Effector memory CD4-positive, alpha-beta T cell (primary cell): ENCODE measurements around the gene FSTL4.

Experiments used
- DNase-seq, 3 donors: peaks; one replicate each; pipeline ENCODE4 v3.0.0-alpha.2; 2020
- H3K27ac ChIP-seq: 2 replicates; pipeline ENCODE4 v1.7.0; 2013; ENCODE audit warnings: mild to moderate bottlenecking, low read length, moderate library complexity; ENCODE audit not compliant: insufficient read depth, poor library complexity, severe bottlenecking
- H3K27me3 ChIP-seq: replicated peaks from 2 replicates; pipeline ENCODE4 v1.7.0; 2013; ENCODE audit warnings: mild to moderate bottlenecking, low read length; ENCODE audit not compliant: insufficient read depth, control insufficient read depth, poor library complexity, severe bottlenecking
- H3K36me3 ChIP-seq: 2 replicates; pipeline ENCODE4 v1.7.0; 2013; ENCODE audit warnings: mild to moderate bottlenecking, low read length, moderate library complexity; ENCODE audit not compliant: control insufficient read depth, insufficient read depth
- H3K4me1 ChIP-seq: 2 replicates; pipeline ENCODE4 v1.7.0; 2013; ENCODE audit warnings: low read length, mild to moderate bottlenecking; ENCODE audit not compliant: control insufficient read depth, insufficient read depth, poor library complexity, severe bottlenecking
- H3K4me3 ChIP-seq: 2 replicates; pipeline ENCODE4 v1.7.0; 2013; ENCODE audit warnings: low read length, low read depth, mild to moderate bottlenecking; ENCODE audit not compliant: insufficient read depth, poor library complexity, severe bottlenecking
- H3K9me3 ChIP-seq: 2 replicates; pipeline ENCODE4 v1.7.0; 2013; ENCODE audit warnings: mild to moderate bottlenecking, low read length, moderate library complexity; ENCODE audit not compliant: control insufficient read depth

Gene FSTL4

GRCh38 chr5:133336969-133337410, 275.4 kb downstream of the FSTL4 start:
- H3K9me3 ChIP-seq = no peaks in the 10 kb centered on the region
- H3K36me3 ChIP-seq = no peaks in the 10 kb centered on the region
- no peak for DNase-seq
- H3K27ac ChIP-seq = no peak overlapping the region
- no peaks in the 10 kb centered on the region for H3K4me1 ChIP-seq
- no peaks in the 10 kb centered on the region for H3K27me3 ChIP-seq
- no peak overlapping the region for H3K4me3 ChIP-seq

- H3K4me3 ChIP-seq = no peak overlapping the region
- H3K4me1 ChIP-seq = no peaks in the 10 kb centered on the region
- H3K27ac ChIP-seq = no peak overlapping the region
- no peak for DNase-seq
- H3K9me3 ChIP-seq = no peaks in the 10 kb centered on the region
- no peaks in the 10 kb centered on the region for H3K27me3 ChIP-seq
- no peaks in the 10 kb centered on the region for H3K36me3 ChIP-seq
Observed at GRCh38 chr5:133336121-133336968, 276.0 kb downstream of the FSTL4 start.

GRCh38 chr5:133334796-133335639, 277.3 kb downstream of the FSTL4 start:
- Histone ChIP-seq H3K27ac (no peak overlapping the region), H3K4me3 (no peak overlapping the region), H3K9me3 (no peaks in the 10 kb centered on the region), H3K27me3 (no peaks in the 10 kb centered on the region), H3K4me1 (no peaks in the 10 kb centered on the region), H3K36me3 (no peaks in the 10 kb centered on the region)
- DNase-seq = no peak

- no peaks in the 10 kb centered on the region for H3K9me3 ChIP-seq
- no peaks in the 10 kb centered on the region for H3K27me3 ChIP-seq
- H3K4me3 ChIP-seq = no peak overlapping the region
- no peaks in the 10 kb centered on the region for H3K36me3 ChIP-seq
- no peak for DNase-seq
- H3K27ac ChIP-seq = no peak overlapping the region
- H3K4me1 ChIP-seq = no peaks in the 10 kb centered on the region
Observed at GRCh38 chr5:133333326-133334150, 278.8 kb downstream of the FSTL4 start.

GRCh38 chr5:133332439-133333024, 279.8 kb downstream of the FSTL4 start:
- Histone ChIP-seq H3K27me3 (no peaks in the 10 kb centered on the region), H3K4me1 (no peaks in the 10 kb centered on the region), H3K36me3 (no peaks in the 10 kb centered on the region), H3K27ac (no peak overlapping the region), H3K9me3 (no peaks in the 10 kb centered on the region), H3K4me3 (no peak overlapping the region)
- no peak for DNase-seq

GRCh38 chr5:133331941-133332340, 280.4 kb downstream of the FSTL4 start:
- no peak for DNase-seq
- no peak overlapping the region for H3K4me3 ChIP-seq
- no peaks in the 10 kb centered on the region for H3K36me3 ChIP-seq
- no peak overlapping the region for H3K27ac ChIP-seq
- no peaks in the 10 kb centered on the region for H3K9me3 ChIP-seq
- no peaks in the 10 kb centered on the region for H3K4me1 ChIP-seq
- H3K27me3 ChIP-seq = no peaks in the 10 kb centered on the region

- no peaks in the 10 kb centered on the region for H3K4me1 ChIP-seq
- no peak overlapping the region for H3K4me3 ChIP-seq
- no peaks in the 10 kb centered on the region for H3K9me3 ChIP-seq
- DNase-seq = no peak
- H3K27ac ChIP-seq = no peak overlapping the region
- H3K36me3 ChIP-seq = no peaks in the 10 kb centered on the region
- no peaks in the 10 kb centered on the region for H3K27me3 ChIP-seq
Observed at GRCh38 chr5:133330956-133331355, 281.4 kb downstream of the FSTL4 start.

GRCh38 chr5:133328800-133329199, 283.5 kb downstream of the FSTL4 start:
- no peaks in the 10 kb centered on the region for H3K27me3 ChIP-seq
- DNase-seq = no peak
- H3K9me3 ChIP-seq = no peaks in the 10 kb centered on the region
- no peaks in the 10 kb centered on the region for H3K4me1 ChIP-seq
- H3K4me3 ChIP-seq = no peak overlapping the region
- no peaks in the 10 kb centered on the region for H3K36me3 ChIP-seq
- no peak overlapping the region for H3K27ac ChIP-seq

- no peak for DNase-seq
- Histone ChIP-seq H3K4me3 (no peak overlapping the region), H3K4me1 (no peaks in the 10 kb centered on the region), H3K27me3 (no peaks in the 10 kb centered on the region), H3K36me3 (no peaks in the 10 kb centered on the region), H3K9me3 (no peaks in the 10 kb centered on the region), H3K27ac (no peak overlapping the region)
Observed at GRCh38 chr5:133327946-133328401, 284.4 kb downstream of the FSTL4 start.
